ENCODE measurements around the gene GRHL1. TPM values are rescaled to one million over a fixed set of nuclear protein-coding genes. Genes with fewer than 3 reads are reported as not detected.

The GRHL1 gene
- total RNA-seq, 1 experiment from 2014 or later, result 2.5 TPM

DNA sequence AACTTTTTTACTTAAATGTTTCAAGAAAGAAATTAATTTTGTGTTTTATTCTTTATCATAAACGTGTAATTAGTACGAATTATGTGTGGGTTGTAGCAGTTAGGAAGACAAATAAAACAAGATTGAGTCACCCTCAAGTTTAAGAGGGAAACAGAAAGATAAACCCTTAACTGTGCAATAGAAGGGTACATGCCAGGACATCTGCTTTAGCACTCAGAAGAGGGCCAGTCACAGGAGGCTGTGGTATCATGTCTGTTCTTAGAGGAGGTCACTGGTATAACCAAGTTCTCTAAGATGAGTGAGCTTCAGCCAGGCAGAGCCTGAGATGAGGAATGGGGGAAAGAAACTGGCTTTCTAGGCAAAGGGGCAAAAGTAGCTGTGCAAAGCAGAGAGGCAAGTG is 42.4 kb upstream of the GRHL1 start:
- no peak overlapping the region for H3K4me3 Mint-ChIP-seq
- 100% methylated on average over 2 of the region's 2 CpGs for WGBS (ENCODE audit: extremely low coverage, insufficient read length, low lambda C conversion rate)
- Histone ChIP-seq H4K91ac (ENCODE audit: insufficient read length, low read depth, low read length) (no peak overlapping the region), H4K20me1 (ENCODE audit: control insufficient read depth, insufficient read depth, insufficient read length) (no peaks in the 10 kb centered on the region), H3K18ac (ENCODE audit: insufficient read length, low read depth, low read length) (no peak overlapping the region), H3K23ac (ENCODE audit: insufficient read length, low read depth, low read length) (no peak overlapping the region), H3T11ph (ENCODE audit: low read length) (no peak overlapping the region), H3K27ac (ENCODE audit: insufficient read length, low read depth, low read length) (no peak overlapping the region), H3K14ac (ENCODE audit: insufficient read depth, low read length) (no peak overlapping the region), H2BK20ac (ENCODE audit: low read depth, low read length, poor library complexity, severe bottlenecking) (no peak overlapping the region), H2AFZ (ENCODE audit: low read length) (no peak overlapping the region), H3K9ac (ENCODE audit: extremely low read depth, insufficient read length, low read length) (no peak overlapping the region), H3K56ac (ENCODE audit: insufficient read length, low read depth, low read length) (no peak overlapping the region), H3K23me2 (ENCODE audit: insufficient read length, low read depth, low read length, poor library complexity, severe bottlenecking) (no peaks in the 10 kb centered on the region), H3K4me2 (ENCODE audit: insufficient read depth, insufficient read length, low read length) (no peak overlapping the region), H4K5ac (ENCODE audit: insufficient read length, low read depth, low read length) (no peak overlapping the region), H3K79me1 (ENCODE audit: insufficient read depth, low read depth, low read length, poor library complexity, severe bottlenecking) (no peaks in the 10 kb centered on the region), H4K8ac (replicated peaks; ENCODE audit: insufficient read length, low read depth, low read length) (no peak overlapping the region), H2BK15ac (ENCODE audit: low read depth, low read length) (no peak overlapping the region), H3K79me2 (ENCODE audit: insufficient read depth, low read length) (no peaks in the 10 kb centered on the region), H2BK5ac (ENCODE audit: insufficient read length, low read length) (no peak overlapping the region), H2BK120ac (ENCODE audit: low read depth, low read length, poor library complexity, severe bottlenecking) (no peak overlapping the region), H3K4me1 (ENCODE audit: insufficient read depth, low read length) (no peaks in the 10 kb centered on the region), H2BK12ac (ENCODE audit: insufficient read length, low read depth, low read length) (no peak overlapping the region), H3K27me3 (ENCODE audit: insufficient read depth, low read length) (no peaks in the 10 kb centered on the region), H3K9me3 (ENCODE audit: control insufficient read depth, low read depth, low read length) (no peaks in the 10 kb centered on the region), H3K4ac (ENCODE audit: low read depth, low read length) (no peak overlapping the region), H2AK5ac (ENCODE audit: insufficient read length, low read length) (no peak overlapping the region)
- peak overlapping the region in 1 of 3 experiments; percentile 48; a peak in 2 of 7 replicates for H3K27ac Mint-ChIP-seq
- peaks cover 0 to 27% (median 19%) of the 10 kb centered on the region in 3 experiments; a peak in 5 of 7 replicates for H3K36me3 Mint-ChIP-seq (ENCODE audit: insufficient read depth in 1 of 3, low read depth in 3 of 3)
- H3K9me3 Mint-ChIP-seq, result no peaks in the 10 kb centered on the region
- H3K27me3 Mint-ChIP-seq (ENCODE audit: low read depth), result no peaks in the 10 kb centered on the region
- no peaks in the 10 kb centered on the region for H3K4me1 Mint-ChIP-seq
- DNase-seq, result no peak
- TF ChIP-seq, protein P1, sequence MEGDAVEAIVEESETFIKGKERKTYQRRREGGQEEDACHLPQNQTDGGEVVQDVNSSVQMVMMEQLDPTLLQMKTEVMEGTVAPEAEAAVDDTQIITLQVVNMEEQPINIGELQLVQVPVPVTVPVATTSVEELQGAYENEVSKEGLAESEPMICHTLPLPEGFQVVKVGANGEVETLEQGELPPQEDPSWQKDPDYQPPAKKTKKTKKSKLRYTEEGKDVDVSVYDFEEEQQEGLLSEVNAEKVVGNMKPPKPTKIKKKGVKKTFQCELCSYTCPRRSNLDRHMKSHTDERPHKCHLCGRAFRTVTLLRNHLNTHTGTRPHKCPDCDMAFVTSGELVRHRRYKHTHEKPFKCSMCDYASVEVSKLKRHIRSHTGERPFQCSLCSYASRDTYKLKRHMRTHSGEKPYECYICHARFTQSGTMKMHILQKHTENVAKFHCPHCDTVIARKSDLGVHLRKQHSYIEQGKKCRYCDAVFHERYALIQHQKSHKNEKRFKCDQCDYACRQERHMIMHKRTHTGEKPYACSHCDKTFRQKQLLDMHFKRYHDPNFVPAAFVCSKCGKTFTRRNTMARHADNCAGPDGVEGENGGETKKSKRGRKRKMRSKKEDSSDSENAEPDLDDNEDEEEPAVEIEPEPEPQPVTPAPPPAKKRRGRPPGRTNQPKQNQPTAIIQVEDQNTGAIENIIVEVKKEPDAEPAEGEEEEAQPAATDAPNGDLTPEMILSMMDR (conservative IDR thresholded peaks at IDR 0.05), result no peak
